Epithelial cell of esophagus (primary cell): Measurements from ENCODE around the gene DPP6.

ENCODE experiments used
- DNase-seq: peaks from one replicate; pipeline ENCODE4 v3.0.0; 2010; ENCODE audit warnings: low read depth
- H3K4me3 ChIP-seq: 2 replicates; pipeline ENCODE4 v1.5.1; 2011; ENCODE audit warnings: mild to moderate bottlenecking, low read length, control low read depth
- TF ChIP-seq, protein P1 (sequence below): IDR thresholded peaks from 2 replicates; pipeline ENCODE4 v1.5.1; 2011; ENCODE audit warnings: low read depth, mild to moderate bottlenecking, low read length, control low read depth, inconsistent platforms; ENCODE audit not compliant: insufficient read depth; ENCODE audit errors: missing control alignments

The DPP6 gene

DNA sequence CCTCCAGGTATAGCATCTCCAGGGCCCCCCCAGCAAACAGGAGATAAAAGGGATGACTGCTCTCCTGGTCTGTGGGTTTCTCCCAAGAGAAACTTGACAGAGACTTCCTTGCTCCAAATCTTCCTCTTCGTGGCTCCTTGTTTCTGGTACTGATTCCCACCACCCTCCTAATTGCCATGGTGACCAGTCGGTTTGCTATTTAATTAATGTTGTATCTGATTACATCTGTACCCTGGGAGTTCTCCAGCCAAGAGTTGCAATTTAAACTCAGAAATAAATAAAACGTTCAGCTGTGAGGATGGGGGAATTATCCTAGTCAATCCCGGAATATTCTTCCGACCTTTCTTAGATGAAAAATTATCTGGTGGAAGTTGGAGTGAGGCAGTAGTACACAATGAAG lies 686.0 kb downstream of the DPP6 start:
- TF ChIP-seq, protein P1, sequence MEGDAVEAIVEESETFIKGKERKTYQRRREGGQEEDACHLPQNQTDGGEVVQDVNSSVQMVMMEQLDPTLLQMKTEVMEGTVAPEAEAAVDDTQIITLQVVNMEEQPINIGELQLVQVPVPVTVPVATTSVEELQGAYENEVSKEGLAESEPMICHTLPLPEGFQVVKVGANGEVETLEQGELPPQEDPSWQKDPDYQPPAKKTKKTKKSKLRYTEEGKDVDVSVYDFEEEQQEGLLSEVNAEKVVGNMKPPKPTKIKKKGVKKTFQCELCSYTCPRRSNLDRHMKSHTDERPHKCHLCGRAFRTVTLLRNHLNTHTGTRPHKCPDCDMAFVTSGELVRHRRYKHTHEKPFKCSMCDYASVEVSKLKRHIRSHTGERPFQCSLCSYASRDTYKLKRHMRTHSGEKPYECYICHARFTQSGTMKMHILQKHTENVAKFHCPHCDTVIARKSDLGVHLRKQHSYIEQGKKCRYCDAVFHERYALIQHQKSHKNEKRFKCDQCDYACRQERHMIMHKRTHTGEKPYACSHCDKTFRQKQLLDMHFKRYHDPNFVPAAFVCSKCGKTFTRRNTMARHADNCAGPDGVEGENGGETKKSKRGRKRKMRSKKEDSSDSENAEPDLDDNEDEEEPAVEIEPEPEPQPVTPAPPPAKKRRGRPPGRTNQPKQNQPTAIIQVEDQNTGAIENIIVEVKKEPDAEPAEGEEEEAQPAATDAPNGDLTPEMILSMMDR: no peak
- no peak overlapping the region for H3K4me3 ChIP-seq
- DNase-seq: no peak

DNA sequence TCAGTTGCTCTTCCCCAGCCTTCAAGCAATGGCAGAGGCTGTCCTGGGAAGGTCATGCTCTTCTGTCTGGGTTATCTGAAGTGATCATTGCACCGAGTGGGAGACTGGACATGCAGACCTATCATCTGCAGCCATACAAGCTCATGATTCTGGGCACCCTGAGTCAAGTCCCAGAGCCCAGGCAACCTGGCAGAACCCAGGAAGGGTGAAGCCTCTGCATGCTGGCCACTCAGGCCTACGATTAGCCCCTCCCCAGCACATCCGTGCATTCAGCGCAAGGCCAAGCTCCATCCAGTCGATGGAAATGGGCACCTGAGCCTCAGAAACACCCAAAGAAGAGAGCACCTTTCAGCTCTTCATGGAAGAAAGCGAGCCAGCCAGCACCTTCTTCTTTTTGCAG lies 688.9 kb downstream of the DPP6 start:
- H3K4me3 ChIP-seq: no peak overlapping the region
- TF ChIP-seq, protein P1: no peak
- DNase-seq: no peak

DNA sequence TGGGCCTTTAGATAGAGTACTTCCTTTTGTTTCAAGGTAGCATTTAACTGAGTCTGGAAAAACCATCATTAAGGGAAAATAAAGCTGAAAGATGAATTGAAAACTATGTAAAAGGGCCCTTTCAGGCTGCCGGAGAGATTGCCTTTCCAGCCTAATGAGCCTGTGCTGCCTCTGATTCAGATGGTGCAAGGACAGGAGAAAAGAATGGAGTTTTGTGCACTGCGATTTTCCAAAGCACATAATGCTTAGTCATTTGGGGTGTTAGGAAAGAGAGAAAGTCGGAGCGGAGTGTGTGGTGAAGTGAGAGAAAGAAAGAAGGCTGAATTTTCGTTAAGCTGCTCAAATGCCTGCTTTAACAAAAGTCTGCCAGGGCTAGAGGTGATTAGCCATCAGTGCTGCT lies 691.0 kb downstream of the DPP6 start:
- no peak overlapping the region for H3K4me3 ChIP-seq
- TF ChIP-seq, protein P1: no peak
- no peak for DNase-seq

DNA sequence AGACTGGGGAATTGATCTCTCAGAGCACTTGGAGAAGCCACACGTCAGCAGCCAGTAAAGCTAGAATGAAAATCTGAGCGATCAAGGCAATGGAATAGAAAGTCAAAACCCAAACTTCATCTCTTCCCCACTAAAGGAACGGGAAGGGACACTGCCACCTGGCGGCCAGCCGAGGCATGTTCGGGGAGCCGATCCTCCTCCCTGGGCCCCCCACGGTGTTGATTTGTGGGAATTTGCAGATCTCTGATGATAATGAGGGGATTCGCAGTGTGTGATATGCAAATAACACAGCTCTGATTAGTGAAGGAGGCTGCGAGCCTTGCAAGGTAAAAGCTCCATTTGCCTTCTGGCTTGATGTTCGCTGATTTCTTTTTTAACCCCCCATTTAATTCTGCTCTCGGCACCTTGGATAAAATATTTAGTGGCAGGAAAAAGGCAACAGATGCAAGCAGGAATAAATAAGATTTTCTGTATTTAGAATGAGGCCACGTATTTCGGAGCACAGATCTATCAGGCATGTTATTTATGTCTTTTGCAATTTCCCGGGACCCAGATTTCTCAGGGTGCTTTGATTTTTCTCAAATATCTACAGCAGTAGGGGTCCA lies 692.2 kb downstream of the DPP6 start:
- no peak overlapping the region for H3K4me3 ChIP-seq
- TF ChIP-seq, protein P1: no peak
- DNase-seq: no peak

DNA sequence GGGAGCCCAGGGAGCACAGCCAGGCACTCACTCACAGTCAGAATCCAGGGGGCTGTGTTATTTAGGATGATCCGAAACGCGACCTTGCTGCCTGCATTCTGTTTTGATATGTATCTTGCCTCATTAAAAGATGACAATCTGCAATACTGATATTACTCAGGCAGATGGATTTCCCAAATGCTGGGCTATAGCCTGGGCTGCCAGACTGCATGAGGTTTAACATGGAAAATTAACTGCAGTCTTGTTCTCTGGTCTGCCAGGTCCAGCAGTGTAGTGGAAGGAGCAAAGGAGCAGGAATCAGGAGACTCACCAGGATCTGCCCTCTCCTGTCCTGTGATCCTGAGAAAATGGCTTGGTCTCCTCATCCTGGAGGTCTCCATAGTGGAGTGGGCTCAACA lies 692.7 kb downstream of the DPP6 start:
- no peak overlapping the region for H3K4me3 ChIP-seq
- TF ChIP-seq, protein P1: no peak
- no peak for DNase-seq

DNA sequence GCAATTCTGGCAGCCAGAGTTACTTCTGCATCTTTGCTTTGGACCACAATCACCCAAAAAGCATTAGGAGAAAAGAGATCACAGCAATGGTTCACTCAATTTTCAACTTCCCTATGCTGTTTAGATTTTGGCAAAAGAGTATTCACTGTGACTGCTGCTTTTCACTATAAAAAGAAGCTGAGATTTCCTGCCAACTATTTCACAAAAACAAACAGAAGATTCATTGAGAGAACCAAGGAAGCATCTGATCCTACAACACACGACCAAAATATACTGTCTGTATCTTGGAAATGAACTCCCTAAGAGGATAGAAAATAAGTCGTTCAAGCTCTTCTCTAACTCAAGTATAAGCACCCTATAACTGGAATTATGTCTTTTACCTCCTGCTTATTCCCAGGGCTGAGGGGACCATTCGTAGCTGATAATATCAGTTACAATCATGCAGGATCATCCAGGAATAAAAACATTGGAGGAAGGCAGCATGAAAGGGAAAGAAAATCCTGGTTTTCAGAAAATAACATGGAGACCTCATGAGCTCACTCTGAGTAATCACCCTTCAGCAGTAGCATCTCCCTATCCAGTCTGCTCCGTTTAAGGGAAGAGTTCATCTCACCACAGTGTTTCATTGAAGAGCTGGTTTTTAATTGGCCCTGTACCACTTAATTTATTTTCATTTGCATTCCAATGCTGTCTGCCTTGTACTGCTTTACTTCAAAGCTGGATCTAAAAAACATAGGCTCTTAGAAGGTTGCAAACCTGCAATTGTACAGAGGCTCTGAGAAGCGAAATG lies 694.6 kb downstream of the DPP6 start:
- no peak for DNase-seq
- no peak overlapping the region for H3K4me3 ChIP-seq
- TF ChIP-seq, protein P1: no peak
